Measurements from ENCODE around the gene CDC16. TPM values are rescaled to one million over a fixed set of nuclear protein-coding genes. Genes with fewer than 3 reads are reported as not detected.

Gene CDC16
- total and polyA plus RNA-seq, 2 of the 13 experiments (the other 11 are each of a cell fraction or from before 2014, with no cell fraction given): 24.2 to 60.9 TPM

GRCh38 chr13:114203536-114203935 lies 31.2 kb upstream of the CDC16 start (continued):
- TF ChIP-seq KIAA2018 (CRISPR knock-in tag; IDR thresholded peaks at IDR 0.05; ENCODE audit: borderline replicate concordance) (no peak), ZNF589 (CRISPR knock-in tag; conservative IDR thresholded peaks at IDR 0.05) (no peak)

- FAIRE-seq (no peak), DNase-seq (ENCODE audit: low spot score) (no peak)
- BruUV-seq (replicated peaks): no TSS peak
- TF ChIP-seq MTF2 (CRISPR knock-in tag; IDR thresholded peaks at IDR 0.05; ENCODE audit: borderline replicate concordance) (no peak), MLLT10 (CRISPR knock-in tag; IDR thresholded peaks at IDR 0.05) (no peak), POLR2G (IDR thresholded peaks at IDR 0.05; ENCODE audit: low read depth, low read length) (no peak), ZNF230 (CRISPR knock-in tag; IDR thresholded peaks at IDR 0.05) (no peak), NONO (IDR thresholded peaks at IDR 0.05) (no peak), NONO (CRISPR knock-in tag; conservative IDR thresholded peaks at IDR 0.05) (no peak), RARA (CRISPR knock-in tag; IDR thresholded peaks at IDR 0.05) (no peak), SOX13 (IDR thresholded peaks at IDR 0.05) (no peak), SOX13 (CRISPR knock-in tag; conservative IDR thresholded peaks at IDR 0.05 in 1 of 2, IDR thresholded peaks at IDR 0.05 in 1 of 2) (no peak), IRF1 (CRISPR knock-in tag; IDR thresholded peaks at IDR 0.05; ENCODE audit: low read depth) (no peak), MAFF (IDR thresholded peaks at IDR 0.05; ENCODE audit: low read depth, low read length) (no peak), ZNF639 (CRISPR knock-in tag; conservative IDR thresholded peaks at IDR 0.05) (no peak)
Observed at GRCh38 chr13:114204894-114205293, 29.8 kb upstream of the CDC16 start.

More at GRCh38 chr13:114204894-114205293, 29.8 kb upstream of the CDC16 start:
- H3K36me3 ChIP-seq (replicated peaks in 1 of 2; ENCODE audit: control insufficient read depth in 1 of 2, insufficient read depth in 2 of 2, low read length in 2 of 2): no peaks in the 10 kb centered on the region
- H3K79me2 ChIP-seq (ENCODE audit: insufficient read depth, low read length): no peaks in the 10 kb centered on the region
- no peaks in the 10 kb centered on the region for H3K4me1 ChIP-seq (ENCODE audit: insufficient read depth, low read length)
- CTCF ChIA-PET (ENCODE audit: low intra/inter-chr PET ratio, low total read pairs): no interaction called here
- H3K9me3 ChIP-seq (ENCODE audit: low read length): peaks cover 11% of the 10 kb centered on the region
- POLR2A ChIA-PET: no interaction called here
- H3K27ac ChIP-seq (ENCODE audit: extremely low read length, insufficient read depth, low read length): no peak overlapping the region
- H3K4me2 ChIP-seq (ENCODE audit: low read depth, low read length): no peak overlapping the region
- H4K20me1 ChIP-seq (ENCODE audit: insufficient read depth, low read length): no peaks in the 10 kb centered on the region
- ATAC-seq: no peak
- in situ Hi-C loops (cut with HindIII; ENCODE audit: extremely low pct_ligation_motif_present, low pct_unique_long_range_greater_than_20kb): no loop called here
- 2% methylated on average over 4 of the region's 4 CpGs for WGBS (ENCODE audit: low lambda C conversion rate)
- H2AFZ ChIP-seq (ENCODE audit: low read length): no peak overlapping the region
- no peak overlapping the region for H3K9ac ChIP-seq (ENCODE audit: insufficient read depth, low read depth, low read length)
- no peak overlapping the region for H3K4me3 ChIP-seq (replicated peaks in 1 of 3; ENCODE audit: insufficient read depth in 1 of 3, low read depth in 2 of 3, low read length in 3 of 3)
- intact Hi-C loops (cut with micrococcal nuclease; ENCODE audit: unreplicated experiment): no loop called here
- peaks cover 1 to 14% of the 10 kb centered on the region in 2 experiments; a peak in 3 of 5 replicates for H3K27me3 ChIP-seq (ENCODE audit: control insufficient read depth in 1 of 2, insufficient read depth in 2 of 2, low read length in 2 of 2)
